Measurements from ENCODE around the gene CNTNAP2. TPM values are rescaled to one million over a fixed set of nuclear protein-coding genes. Genes with fewer than 3 reads are reported as not detected.

The CNTNAP2 gene
- total RNA-seq, 6 experiments from 2014 or later = 1.8 to 8.1 (median 3.9) TPM

DNA sequence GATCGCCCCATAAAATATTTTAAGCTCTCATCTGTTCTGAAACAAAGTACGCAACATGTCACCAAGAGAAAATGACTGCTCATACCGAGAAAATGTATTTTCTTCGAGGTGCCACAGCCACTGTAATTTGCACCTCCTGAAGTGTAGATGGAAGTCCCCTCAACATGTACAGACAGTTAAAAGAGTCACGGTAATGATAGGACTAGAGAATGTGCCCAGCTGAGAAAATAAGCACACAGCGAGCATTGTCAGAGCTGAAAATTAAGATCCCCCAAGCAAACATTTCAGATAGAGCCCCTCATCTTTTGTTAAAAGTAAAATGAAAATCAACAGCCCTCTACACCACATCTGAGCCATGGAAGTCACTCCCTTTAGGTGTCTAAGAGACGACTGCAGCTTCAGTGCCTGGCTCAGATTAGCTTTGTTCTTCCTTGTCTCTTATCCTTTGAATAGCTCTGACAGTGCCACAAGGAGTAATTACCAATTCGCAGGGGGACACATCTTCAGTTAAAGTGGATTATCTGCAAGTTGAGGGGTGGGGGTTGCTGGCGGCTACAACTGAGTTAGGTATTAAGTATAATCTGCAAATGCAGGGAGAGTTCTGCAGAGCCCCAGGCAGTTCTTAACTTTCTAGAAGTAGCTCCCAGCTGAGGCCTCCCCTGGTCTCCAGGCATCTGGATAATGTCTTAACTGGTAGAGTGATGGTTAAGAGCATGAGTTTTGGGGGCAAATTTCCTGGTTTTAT is 2251.3 kb downstream of the CNTNAP2 start:
- H3K36me3 ChIP-seq = no peaks in the 10 kb centered on the region
- H3K9me3 ChIP-seq = no peaks in the 10 kb centered on the region
- H3K4me1 ChIP-seq = no peaks in the 10 kb centered on the region
- TF ChIP-seq, protein P1, sequence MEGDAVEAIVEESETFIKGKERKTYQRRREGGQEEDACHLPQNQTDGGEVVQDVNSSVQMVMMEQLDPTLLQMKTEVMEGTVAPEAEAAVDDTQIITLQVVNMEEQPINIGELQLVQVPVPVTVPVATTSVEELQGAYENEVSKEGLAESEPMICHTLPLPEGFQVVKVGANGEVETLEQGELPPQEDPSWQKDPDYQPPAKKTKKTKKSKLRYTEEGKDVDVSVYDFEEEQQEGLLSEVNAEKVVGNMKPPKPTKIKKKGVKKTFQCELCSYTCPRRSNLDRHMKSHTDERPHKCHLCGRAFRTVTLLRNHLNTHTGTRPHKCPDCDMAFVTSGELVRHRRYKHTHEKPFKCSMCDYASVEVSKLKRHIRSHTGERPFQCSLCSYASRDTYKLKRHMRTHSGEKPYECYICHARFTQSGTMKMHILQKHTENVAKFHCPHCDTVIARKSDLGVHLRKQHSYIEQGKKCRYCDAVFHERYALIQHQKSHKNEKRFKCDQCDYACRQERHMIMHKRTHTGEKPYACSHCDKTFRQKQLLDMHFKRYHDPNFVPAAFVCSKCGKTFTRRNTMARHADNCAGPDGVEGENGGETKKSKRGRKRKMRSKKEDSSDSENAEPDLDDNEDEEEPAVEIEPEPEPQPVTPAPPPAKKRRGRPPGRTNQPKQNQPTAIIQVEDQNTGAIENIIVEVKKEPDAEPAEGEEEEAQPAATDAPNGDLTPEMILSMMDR (IDR thresholded peaks at IDR 0.05) = no peak
- no peak for TF ChIP-seq POLR2A (IDR thresholded peaks at IDR 0.05)
- WGBS (ENCODE audit: insufficient coverage, low coverage, low lambda C conversion rate, missing lambda C conversion rate) = 85% methylated on average over 8 of the region's 9 CpGs
- H3K27ac ChIP-seq = no peak overlapping the region
- H3K4me3 ChIP-seq = no peak overlapping the region
- intact Hi-C loops (cut with DNase I) = no loop called here
- H3K27me3 ChIP-seq = no peaks in the 10 kb centered on the region
- DNase-seq (no peak), ATAC-seq (no peak)

DNA sequence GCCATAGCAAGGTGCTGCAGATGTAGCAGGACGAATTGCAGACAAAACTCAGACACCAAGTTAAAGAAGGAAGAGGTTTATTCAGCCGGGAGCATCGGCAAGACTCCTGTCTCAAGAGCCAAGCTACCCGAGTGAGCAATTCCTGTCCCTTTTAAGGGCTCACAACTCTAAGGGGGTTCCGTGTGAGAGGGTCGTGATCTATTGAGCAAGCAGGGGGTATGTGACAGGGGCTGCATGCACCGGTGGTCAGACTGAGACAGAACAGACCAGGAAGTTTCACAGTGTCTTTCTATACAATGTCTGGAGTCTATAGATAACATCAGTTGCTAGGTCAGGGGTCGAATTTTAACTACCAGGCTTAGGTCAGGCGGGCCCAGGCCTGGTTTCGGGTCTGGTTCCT is 2252.0 kb downstream of the CNTNAP2 start:
- WGBS (ENCODE audit: insufficient coverage, low coverage, low lambda C conversion rate, missing lambda C conversion rate) = 82% methylated on average over 8 of the region's 10 CpGs
- intact Hi-C loops (cut with DNase I) = no loop called here
- ATAC-seq (no peak), DNase-seq (no peak)
- Histone ChIP-seq H3K27ac (no peak overlapping the region), H3K4me3 (no peak overlapping the region), H3K4me1 (no peaks in the 10 kb centered on the region), H3K9me3 (no peaks in the 10 kb centered on the region), H3K36me3 (no peaks in the 10 kb centered on the region), H3K27me3 (no peaks in the 10 kb centered on the region)
- TF ChIP-seq, protein P1 (IDR thresholded peaks at IDR 0.05) = no peak
- TF ChIP-seq POLR2A (IDR thresholded peaks at IDR 0.05) = no peak

DNA sequence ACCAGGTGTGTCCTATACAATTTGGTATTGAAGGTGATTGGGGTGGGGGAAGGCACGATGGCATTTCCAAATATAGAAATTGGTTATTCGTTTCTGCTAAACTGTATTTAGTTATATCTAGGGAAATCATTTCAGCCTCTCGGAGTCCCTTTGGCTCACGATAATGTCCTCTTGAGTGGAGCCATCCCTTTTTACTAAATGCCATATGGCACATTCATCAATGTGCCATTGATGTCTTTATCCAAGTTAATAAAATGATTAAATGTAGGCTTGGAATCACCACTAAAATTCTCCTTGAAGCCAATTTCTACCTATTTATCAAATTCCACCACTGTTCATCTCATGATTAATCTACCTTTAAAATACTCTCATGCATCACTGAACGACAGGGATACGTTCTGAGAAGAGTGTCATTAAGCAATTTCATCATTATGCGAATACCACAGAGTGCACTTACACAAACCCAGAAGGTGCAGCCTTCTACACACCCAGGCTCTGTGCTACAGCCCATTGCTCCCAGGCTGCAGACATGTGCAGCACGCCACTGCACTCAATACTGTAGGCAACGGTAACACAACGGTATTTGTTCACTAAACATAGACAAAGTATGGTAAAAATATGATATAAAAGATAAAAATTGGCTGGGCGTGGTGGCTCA is 2254.8 kb downstream of the CNTNAP2 start:
- H3K4me3 ChIP-seq = no peak overlapping the region
- DNase-seq (no peak), ATAC-seq (no peak)
- H3K27me3 ChIP-seq = no peaks in the 10 kb centered on the region
- intact Hi-C loops (cut with DNase I) = no loop called here
- no peaks in the 10 kb centered on the region for H3K36me3 ChIP-seq
- H3K9me3 ChIP-seq = no peaks in the 10 kb centered on the region
- H3K27ac ChIP-seq = no peak overlapping the region
- TF ChIP-seq POLR2A (IDR thresholded peaks at IDR 0.05) = no peak
- TF ChIP-seq, protein P1 (IDR thresholded peaks at IDR 0.05) = no peak
- WGBS (ENCODE audit: insufficient coverage, low coverage, low lambda C conversion rate, missing lambda C conversion rate) = 86% methylated on average over 11 of the region's 11 CpGs
- H3K4me1 ChIP-seq = no peaks in the 10 kb centered on the region

DNA sequence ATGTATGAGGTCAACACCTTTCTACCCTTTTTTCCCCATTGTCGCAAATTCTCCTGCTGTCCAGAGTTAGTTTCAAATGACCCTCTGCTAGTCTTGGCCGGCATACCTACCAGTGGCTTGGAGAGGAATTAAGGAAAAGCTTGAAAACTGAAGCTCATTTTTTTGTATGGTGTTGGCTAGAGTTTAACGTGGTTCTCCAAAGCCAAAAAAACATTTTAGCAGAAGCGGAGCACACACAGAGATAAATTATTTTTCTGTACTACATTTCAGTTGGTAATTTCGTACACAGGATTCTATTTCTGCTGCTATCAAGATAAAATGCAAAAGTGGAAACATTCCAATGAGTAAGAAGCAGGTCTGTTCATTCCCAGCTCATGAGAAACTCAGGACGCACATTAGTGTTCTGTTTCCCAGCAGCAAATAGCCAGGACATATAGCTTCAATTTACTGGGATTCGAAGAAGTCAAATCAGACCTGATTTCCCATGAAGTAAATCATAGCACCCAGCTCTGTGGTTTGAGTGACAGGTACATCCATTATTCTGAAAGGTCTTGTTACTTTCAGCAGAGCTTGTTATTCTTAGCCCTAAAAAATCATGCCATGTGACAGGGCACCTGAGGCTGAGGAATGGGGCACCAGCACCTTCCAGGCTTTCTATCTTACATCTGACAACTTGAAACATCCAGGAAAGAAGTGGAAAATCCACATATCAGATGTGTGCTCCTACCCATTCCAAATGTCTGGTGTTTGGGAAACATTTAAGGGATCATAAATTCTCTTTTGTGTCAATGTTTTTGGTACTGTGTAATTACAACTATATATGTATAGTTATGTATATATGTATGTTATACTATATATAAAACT is 2258.0 kb downstream of the CNTNAP2 start:
- Histone ChIP-seq H3K9me3 (no peaks in the 10 kb centered on the region), H3K27me3 (no peaks in the 10 kb centered on the region), H3K36me3 (no peaks in the 10 kb centered on the region), H3K27ac (no peak overlapping the region), H3K4me3 (no peak overlapping the region), H3K4me1 (no peaks in the 10 kb centered on the region)
- no peak for DNase-seq
- TF ChIP-seq, protein P1 (IDR thresholded peaks at IDR 0.05) = no peak
- no peak for TF ChIP-seq POLR2A (IDR thresholded peaks at IDR 0.05)
- 66% methylated on average over 7 of the region's 7 CpGs for WGBS (ENCODE audit: insufficient coverage, low coverage, low lambda C conversion rate, missing lambda C conversion rate)
- intact Hi-C loops (cut with DNase I) = no loop called here
- ATAC-seq = no peak
